PC-3 (cell line): ENCODE results near the gene ABCB4.
"Not testable (repeated sequence)": the region's sequence is repeated elsewhere in the genome, so short reads cannot be mapped to it uniquely, and the experiment has no call there.

Source experiments
- EZH2 ChIP-seq: fragments of 300-600 bp; sonication (generic); IDR thresholded peaks from one replicate; pipeline ENCODE4 v1.6.1; 2017; ENCODE audit warnings: antibody characterized with exemption, mild to moderate bottlenecking, low read length; ENCODE audit not compliant: unreplicated experiment
- EZH2phosphoT487 ChIP-seq: fragments of 300-600 bp; sonication (generic); IDR thresholded peaks from 2 replicates; pipeline ENCODE4 v1.6.1; 2018; ENCODE audit warnings: mild to moderate bottlenecking, antibody characterized with exemption, low read length, borderline replicate concordance
- TF ChIP-seq, protein P1 (sequence below): fragments of 300-600 bp; sonication (generic); conservative IDR thresholded peaks from 2 replicates; pipeline ENCODE4 v1.5.1; 2017; ENCODE audit warnings: antibody characterized with exemption, low read depth, mild to moderate bottlenecking, low read length

DNA sequence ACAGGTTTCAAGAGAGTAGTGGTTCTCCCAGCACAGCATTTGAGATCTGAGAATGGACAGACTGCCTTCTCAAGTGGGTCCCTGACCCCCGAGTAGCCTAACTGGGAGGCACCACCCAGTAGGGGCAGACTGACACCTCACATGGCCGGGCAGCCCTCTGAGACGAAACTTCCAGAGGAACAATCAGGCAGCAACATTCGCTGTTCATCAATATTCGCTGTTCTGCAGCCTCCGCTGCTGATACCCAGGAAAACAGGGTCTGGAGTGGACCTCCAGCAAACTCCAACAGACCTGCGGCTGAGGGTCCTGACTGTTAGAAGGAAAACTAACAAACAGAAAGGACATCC, 10.0 kb downstream of the ABCB4 start:
- TF ChIP-seq, protein P1, sequence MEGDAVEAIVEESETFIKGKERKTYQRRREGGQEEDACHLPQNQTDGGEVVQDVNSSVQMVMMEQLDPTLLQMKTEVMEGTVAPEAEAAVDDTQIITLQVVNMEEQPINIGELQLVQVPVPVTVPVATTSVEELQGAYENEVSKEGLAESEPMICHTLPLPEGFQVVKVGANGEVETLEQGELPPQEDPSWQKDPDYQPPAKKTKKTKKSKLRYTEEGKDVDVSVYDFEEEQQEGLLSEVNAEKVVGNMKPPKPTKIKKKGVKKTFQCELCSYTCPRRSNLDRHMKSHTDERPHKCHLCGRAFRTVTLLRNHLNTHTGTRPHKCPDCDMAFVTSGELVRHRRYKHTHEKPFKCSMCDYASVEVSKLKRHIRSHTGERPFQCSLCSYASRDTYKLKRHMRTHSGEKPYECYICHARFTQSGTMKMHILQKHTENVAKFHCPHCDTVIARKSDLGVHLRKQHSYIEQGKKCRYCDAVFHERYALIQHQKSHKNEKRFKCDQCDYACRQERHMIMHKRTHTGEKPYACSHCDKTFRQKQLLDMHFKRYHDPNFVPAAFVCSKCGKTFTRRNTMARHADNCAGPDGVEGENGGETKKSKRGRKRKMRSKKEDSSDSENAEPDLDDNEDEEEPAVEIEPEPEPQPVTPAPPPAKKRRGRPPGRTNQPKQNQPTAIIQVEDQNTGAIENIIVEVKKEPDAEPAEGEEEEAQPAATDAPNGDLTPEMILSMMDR: not testable (repeated sequence)
- TF ChIP-seq EZH2, EZH2phosphoT487: not testable (repeated sequence)
